SK-MEL-5 (cell line): Measurements from ENCODE around the gene NAGK. TPM values are rescaled to one million over a fixed set of nuclear protein-coding genes. Genes with fewer than 3 reads are reported as not detected.

Experiments used
- total RNA-seq: library from RNA; depleted of rRNA; stranded (reverse); fragments of >200 nt; shearing (Covaris generic); gene quantifications from 2 replicates; pipeline ENCODE4 v1.2.3, GENCODE V29; 2014; rRNA removed

Gene NAGK
- total RNA-seq, 1 experiment from 2014 or later: 66.9 TPM

Other genes with a start within 250 kb of the NAGK start
- gene CLEC4F, start 248.0 kb upstream of the NAGK start, total RNA-seq: not detected in 2 replicates
- 0.08 TPM in 1 of 2 replicates, not detected in the other for gene CD207, start 232.8 kb upstream of the NAGK start, total RNA-seq
- gene VAX2, start 168.1 kb upstream of the NAGK start, total RNA-seq: 2.0 and 4.5 TPM in 2 replicates
- gene ATP6V1B1, start 132.7 kb upstream of the NAGK start, total RNA-seq: 2.5 TPM in 1 of 2 replicates, not detected in the other
- not detected in 2 replicates for gene ANKRD53, start 90.0 kb upstream of the NAGK start, total RNA-seq
- 55.3 and 59.5 TPM in 2 replicates for gene TEX261, start 73.8 kb upstream of the NAGK start, total RNA-seq
- gene MCEE, start 61.6 kb downstream of the NAGK start, total RNA-seq: 11.1 and 12.0 TPM in 2 replicates
- gene MPHOSPH10, start 62.0 kb downstream of the NAGK start, total RNA-seq: 32.1 and 35.0 TPM in 2 replicates
- 1.0 and 1.5 TPM in 2 replicates for gene PAIP2B, start 158.5 kb downstream of the NAGK start, total RNA-seq